HepG2 (cell line): ENCODE data around the gene NFATC3. TPM values are rescaled to one million over a fixed set of nuclear protein-coding genes. Genes with fewer than 3 reads are reported as not detected.

ENCODE experiments used
- ATM ChIP-seq: fragments of 450-650 bp; IDR thresholded peaks from 2 replicates; pipeline ENCODE4 v1.7.1; 2017; ENCODE audit warnings: mild to moderate bottlenecking, borderline replicate concordance
- DMAP1 ChIP-seq: IDR thresholded peaks from 2 replicates; pipeline ENCODE4 v1.6.1; 2016
- FOXC1 ChIP-seq: sonication (generic); formaldehyde crosslinking; IDR thresholded peaks from 2 replicates; pipeline ENCODE4 v1.8.0; 2022; ENCODE audit warnings: mild to moderate bottlenecking, missing genetic modification reagents, borderline replicate concordance
- FOXP1 ChIP-seq, 2 experiments: fragments of 450-650 bp in 1 of 2; IDR thresholded peaks; 2 replicates each; pipeline ENCODE4 v1.6.1; 2017 to 2018; ENCODE audit warnings: antibody characterized with exemption in 1 of 2
- GMEB2 ChIP-seq: IDR thresholded peaks from 2 replicates; pipeline ENCODE4 v1.6.1; 2016; ENCODE audit warnings: missing biosample characterization, missing genetic modification reagents, low read depth
- HNRNPK ChIP-seq: fragments of 200-400 bp; formaldehyde crosslinking; IDR thresholded peaks from 2 replicates; pipeline ENCODE4 v1.6.1; 2018; ENCODE audit warnings: low read length, low read depth, moderate library complexity, mild to moderate bottlenecking; ENCODE audit not compliant: poor library complexity, severe bottlenecking
- MAF1 ChIP-seq: sonication (generic); formaldehyde crosslinking; IDR thresholded peaks from 2 replicates; pipeline ENCODE4 v1.5.0; 2020; ENCODE audit warnings: missing genetic modification reagents, borderline replicate concordance
- MED1 ChIP-seq: sonication (generic); formaldehyde crosslinking; IDR thresholded peaks from 2 replicates; pipeline ENCODE4 v1.4.0; 2020; ENCODE audit warnings: missing genetic modification reagents
- NCOA5 ChIP-seq: sonication (generic); formaldehyde crosslinking; IDR thresholded peaks from 2 replicates; pipeline ENCODE4 v1.4.0; 2020; ENCODE audit warnings: missing genetic modification reagents
- NCOR1 ChIP-seq: fragments of 200-600 bp; sonication (generic); IDR thresholded peaks from 2 replicates; pipeline ENCODE4 v1.7.0; 2017; ENCODE audit warnings: antibody characterized with exemption, low read length, borderline replicate concordance
- RELA ChIP-seq: sonication (generic); formaldehyde crosslinking; IDR thresholded peaks from 2 replicates; pipeline ENCODE4 v1.4.0; 2020; ENCODE audit warnings: missing genetic modification reagents
- TRIM24 ChIP-seq: sonication (generic); formaldehyde crosslinking; IDR thresholded peaks from 2 replicates; pipeline ENCODE4 v1.8.0; 2022; ENCODE audit warnings: mild to moderate bottlenecking, missing genetic modification reagents
- ZBTB26 ChIP-seq: IDR thresholded peaks from 2 replicates; pipeline ENCODE4 v1.6.1; 2016; ENCODE audit warnings: missing compliant biosample characterization, missing genetic modification reagents, borderline replicate concordance
- ZNF784 ChIP-seq: sonication (generic); formaldehyde crosslinking; IDR thresholded peaks from 2 replicates; pipeline ENCODE4 v1.5.1; 2020; ENCODE audit warnings: missing genetic modification reagents, mild to moderate bottlenecking, borderline replicate concordance
- polyA plus RNA-seq, 8 experiments: library from polyadenylated mRNA; depleted of rRNA in 3 of 8; stranded (reverse) in 7 of 8; unstranded in 1 of 8; fragments of >200 nt; fragmentation: Illumina TruSeq in 4 of 8; extraction: Trizol in 4 of 8; gene quantifications; 2 replicates each; pipeline versions ENCODE4 v1.2.1 to v1.2.3, GENCODE V29; 2011 to 2016; ENCODE audit warnings: low read depth in 4 of 8, missing spikeins in 1 of 8, mixed read lengths in 1 of 8; ENCODE audit not compliant: insufficient read depth in 1 of 8
- total RNA-seq, 5 experiments: library from RNA; depleted of rRNA; stranded (reverse); fragments of >200 nt; fragmentation: Illumina TruSeq; extraction: Trizol; gene quantifications; 2 replicates each; pipeline ENCODE4 v1.2.3, GENCODE V29; 2016; ENCODE audit warnings: low read depth in 1 of 5
- TF ChIP-seq, protein P1 (sequence below): IDR thresholded peaks from 2 replicates; pipeline ENCODE4 v1.6.1; 2012; ENCODE audit warnings: low read length, improper control_type of control experiment
- TF ChIP-seq, protein P2 (sequence below): sonication (generic); formaldehyde crosslinking; IDR thresholded peaks from 2 replicates; pipeline ENCODE4 v1.9.0; 2021; ENCODE audit warnings: mild to moderate bottlenecking, missing genetic modification reagents

The NFATC3 gene
- total and polyA plus RNA-seq, 2 of the 13 experiments (the other 11 are each of a cell fraction or from before 2014, with no cell fraction given), result 52.6 to 62.7 TPM

DNA sequence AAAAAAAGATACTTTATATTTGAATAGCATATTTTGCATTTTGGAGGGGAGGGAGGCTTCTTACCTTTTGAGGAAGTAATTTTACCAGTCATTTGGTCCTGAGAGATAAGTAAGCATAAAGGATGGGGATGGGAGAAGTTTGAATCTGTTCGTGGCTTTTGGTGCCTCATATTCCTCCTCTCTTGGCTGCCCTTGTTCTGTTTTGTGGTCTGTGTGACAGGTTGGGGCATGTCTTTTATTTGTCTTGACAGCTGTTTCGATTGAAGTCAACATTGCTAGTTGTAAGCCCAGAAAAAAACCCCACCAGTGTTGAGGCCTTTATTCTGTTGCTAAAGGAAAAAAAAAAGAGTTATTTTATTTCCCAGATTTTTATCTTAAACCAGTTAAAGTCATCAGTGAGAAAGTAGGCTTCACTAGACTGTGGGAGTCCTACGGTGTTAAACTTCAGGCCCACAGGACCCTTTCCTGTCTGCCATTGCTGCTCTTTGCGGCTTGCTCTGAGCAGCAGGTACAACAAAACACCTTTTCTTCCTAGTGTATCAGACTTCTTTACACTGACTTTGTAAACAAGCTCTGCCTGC is 190.5 kb downstream of the NFATC3 start (continued):
- TF ChIP-seq MAF1 (no peak), GMEB2 (CRISPR knock-in tag) (no peak), MED1 (CRISPR knock-in tag) (no peak), ATM (no peak), NCOA5 (CRISPR knock-in tag) (no peak), FOXC1 (CRISPR knock-in tag) (no peak), ZBTB26 (CRISPR knock-in tag) (no peak), NCOR1 (no peak), TRIM24 (no peak), RELA (no peak), HNRNPK (no peak), FOXP1 (IDR thresholded peaks at IDR 0.05) (no peak), FOXP1 (CRISPR knock-in tag; IDR thresholded peaks at IDR 0.05) (no peak), ZNF784 (CRISPR knock-in tag) (no peak), DMAP1 (CRISPR knock-in tag) (no peak)
- TF ChIP-seq, protein P1, sequence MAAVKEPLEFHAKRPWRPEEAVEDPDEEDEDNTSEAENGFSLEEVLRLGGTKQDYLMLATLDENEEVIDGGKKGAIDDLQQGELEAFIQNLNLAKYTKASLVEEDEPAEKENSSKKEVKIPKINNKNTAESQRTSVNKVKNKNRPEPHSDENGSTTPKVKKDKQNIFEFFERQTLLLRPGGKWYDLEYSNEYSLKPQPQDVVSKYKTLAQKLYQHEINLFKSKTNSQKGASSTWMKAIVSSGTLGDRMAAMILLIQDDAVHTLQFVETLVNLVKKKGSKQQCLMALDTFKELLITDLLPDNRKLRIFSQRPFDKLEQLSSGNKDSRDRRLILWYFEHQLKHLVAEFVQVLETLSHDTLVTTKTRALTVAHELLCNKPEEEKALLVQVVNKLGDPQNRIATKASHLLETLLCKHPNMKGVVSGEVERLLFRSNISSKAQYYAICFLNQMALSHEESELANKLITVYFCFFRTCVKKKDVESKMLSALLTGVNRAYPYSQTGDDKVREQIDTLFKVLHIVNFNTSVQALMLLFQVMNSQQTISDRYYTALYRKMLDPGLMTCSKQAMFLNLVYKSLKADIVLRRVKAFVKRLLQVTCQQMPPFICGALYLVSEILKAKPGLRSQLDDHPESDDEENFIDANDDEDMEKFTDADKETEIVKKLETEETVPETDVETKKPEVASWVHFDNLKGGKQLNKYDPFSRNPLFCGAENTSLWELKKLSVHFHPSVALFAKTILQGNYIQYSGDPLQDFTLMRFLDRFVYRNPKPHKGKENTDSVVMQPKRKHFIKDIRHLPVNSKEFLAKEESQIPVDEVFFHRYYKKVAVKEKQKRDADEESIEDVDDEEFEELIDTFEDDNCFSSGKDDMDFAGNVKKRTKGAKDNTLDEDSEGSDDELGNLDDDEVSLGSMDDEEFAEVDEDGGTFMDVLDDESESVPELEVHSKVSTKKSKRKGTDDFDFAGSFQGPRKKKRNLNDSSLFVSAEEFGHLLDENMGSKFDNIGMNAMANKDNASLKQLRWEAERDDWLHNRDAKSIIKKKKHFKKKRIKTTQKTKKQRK, result no peak
- TF ChIP-seq, protein P2, sequence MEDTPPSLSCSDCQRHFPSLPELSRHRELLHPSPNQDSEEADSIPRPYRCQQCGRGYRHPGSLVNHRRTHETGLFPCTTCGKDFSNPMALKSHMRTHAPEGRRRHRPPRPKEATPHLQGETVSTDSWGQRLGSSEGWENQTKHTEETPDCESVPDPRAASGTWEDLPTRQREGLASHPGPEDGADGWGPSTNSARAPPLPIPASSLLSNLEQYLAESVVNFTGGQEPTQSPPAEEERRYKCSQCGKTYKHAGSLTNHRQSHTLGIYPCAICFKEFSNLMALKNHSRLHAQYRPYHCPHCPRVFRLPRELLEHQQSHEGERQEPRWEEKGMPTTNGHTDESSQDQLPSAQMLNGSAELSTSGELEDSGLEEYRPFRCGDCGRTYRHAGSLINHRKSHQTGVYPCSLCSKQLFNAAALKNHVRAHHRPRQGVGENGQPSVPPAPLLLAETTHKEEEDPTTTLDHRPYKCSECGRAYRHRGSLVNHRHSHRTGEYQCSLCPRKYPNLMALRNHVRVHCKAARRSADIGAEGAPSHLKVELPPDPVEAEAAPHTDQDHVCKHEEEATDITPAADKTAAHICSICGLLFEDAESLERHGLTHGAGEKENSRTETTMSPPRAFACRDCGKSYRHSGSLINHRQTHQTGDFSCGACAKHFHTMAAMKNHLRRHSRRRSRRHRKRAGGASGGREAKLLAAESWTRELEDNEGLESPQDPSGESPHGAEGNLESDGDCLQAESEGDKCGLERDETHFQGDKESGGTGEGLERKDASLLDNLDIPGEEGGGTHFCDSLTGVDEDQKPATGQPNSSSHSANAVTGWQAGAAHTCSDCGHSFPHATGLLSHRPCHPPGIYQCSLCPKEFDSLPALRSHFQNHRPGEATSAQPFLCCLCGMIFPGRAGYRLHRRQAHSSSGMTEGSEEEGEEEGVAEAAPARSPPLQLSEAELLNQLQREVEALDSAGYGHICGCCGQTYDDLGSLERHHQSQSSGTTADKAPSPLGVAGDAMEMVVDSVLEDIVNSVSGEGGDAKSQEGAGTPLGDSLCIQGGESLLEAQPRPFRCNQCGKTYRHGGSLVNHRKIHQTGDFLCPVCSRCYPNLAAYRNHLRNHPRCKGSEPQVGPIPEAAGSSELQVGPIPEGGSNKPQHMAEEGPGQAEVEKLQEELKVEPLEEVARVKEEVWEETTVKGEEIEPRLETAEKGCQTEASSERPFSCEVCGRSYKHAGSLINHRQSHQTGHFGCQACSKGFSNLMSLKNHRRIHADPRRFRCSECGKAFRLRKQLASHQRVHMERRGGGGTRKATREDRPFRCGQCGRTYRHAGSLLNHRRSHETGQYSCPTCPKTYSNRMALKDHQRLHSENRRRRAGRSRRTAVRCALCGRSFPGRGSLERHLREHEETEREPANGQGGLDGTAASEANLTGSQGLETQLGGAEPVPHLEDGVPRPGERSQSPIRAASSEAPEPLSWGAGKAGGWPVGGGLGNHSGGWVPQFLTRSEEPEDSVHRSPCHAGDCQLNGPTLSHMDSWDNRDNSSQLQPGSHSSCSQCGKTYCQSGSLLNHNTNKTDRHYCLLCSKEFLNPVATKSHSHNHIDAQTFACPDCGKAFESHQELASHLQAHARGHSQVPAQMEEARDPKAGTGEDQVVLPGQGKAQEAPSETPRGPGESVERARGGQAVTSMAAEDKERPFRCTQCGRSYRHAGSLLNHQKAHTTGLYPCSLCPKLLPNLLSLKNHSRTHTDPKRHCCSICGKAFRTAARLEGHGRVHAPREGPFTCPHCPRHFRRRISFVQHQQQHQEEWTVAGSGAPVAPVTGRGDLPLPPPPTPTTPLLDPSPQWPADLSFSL, result 0 out of 2 replicates have a peak, but pooled peaks have one; percentile 16
